Activated naive CD8-positive, alpha-beta T cell (primary cell): ENCODE measurements around the gene MAGEA9.
"Not testable (repeated sequence)": the region's sequence is repeated elsewhere in the genome, so short reads cannot be mapped to it uniquely, and the experiment has no call there.

Experiments used
- H3K27ac Mint-ChIP-seq: one replicate; pipeline ENCODE4 v1.8.0; 2021; ENCODE audit warnings: mixed read lengths
- H3K27me3 Mint-ChIP-seq: one replicate; pipeline ENCODE4 v1.8.0; 2021; ENCODE audit warnings: mixed read lengths
- H3K36me3 Mint-ChIP-seq: one replicate; pipeline ENCODE4 v1.8.0; 2021; ENCODE audit warnings: mixed read lengths
- H3K4me1 Mint-ChIP-seq: one replicate; pipeline ENCODE4 v1.8.0; 2021; ENCODE audit warnings: low read depth, mixed read lengths
- H3K4me3 Mint-ChIP-seq: one replicate; pipeline ENCODE4 v1.8.0; 2021; ENCODE audit warnings: mild to moderate bottlenecking, mixed read lengths
- H3K9me3 Mint-ChIP-seq: one replicate; pipeline ENCODE4 v1.8.0; 2021; ENCODE audit warnings: low read depth, mixed read lengths

Gene MAGEA9

DNA sequence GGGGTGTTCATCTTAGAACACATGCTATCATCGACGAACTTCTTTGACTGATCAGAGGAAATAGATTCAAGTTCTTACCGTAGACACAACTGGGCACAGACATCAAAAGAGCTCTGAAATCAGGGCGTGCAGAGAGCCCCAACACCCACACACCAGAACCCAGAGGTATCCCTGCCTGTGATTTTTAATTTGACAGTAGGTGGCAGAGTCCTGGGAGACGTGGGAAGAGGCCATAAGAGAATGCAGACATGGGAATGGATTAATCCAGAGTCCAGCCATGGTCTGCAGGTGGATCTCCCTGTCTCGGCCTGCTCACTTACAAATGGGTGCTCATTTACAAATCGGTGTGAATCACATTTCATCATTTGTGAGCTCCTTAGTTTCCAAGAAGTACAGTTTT lies 3.7 kb upstream of the MAGEA9 start:
- H3K27me3 Mint-ChIP-seq, H3K27ac Mint-ChIP-seq, H3K9me3 Mint-ChIP-seq, H3K36me3 Mint-ChIP-seq, H3K4me3 Mint-ChIP-seq, H3K4me1 Mint-ChIP-seq: not testable (repeated sequence)

DNA sequence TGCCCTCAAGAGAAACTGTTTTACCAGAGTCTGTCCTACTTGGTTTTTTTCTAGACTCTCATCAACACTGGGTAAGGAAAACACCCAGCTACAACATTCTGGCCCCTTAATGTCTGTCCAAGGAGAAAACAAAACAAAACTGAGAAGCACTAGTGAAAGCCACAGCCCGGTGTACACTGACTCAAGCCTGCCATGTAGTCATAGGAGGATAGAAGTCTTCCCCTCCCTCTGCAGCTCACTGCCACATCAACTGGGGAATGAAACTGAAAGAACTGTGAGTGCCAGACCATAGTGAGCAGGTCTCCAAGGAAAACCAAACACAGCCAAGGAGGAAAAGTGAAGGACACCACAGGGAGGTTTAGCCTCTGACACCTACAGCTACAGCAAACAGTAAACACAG lies 13.8 kb downstream of the MAGEA9 start:
- peaks cover 27% of the 10 kb centered on the region for H3K4me1 Mint-ChIP-seq
- not testable (repeated sequence) for H3K27ac Mint-ChIP-seq, H3K4me3 Mint-ChIP-seq, H3K9me3 Mint-ChIP-seq, H3K36me3 Mint-ChIP-seq, H3K27me3 Mint-ChIP-seq

DNA sequence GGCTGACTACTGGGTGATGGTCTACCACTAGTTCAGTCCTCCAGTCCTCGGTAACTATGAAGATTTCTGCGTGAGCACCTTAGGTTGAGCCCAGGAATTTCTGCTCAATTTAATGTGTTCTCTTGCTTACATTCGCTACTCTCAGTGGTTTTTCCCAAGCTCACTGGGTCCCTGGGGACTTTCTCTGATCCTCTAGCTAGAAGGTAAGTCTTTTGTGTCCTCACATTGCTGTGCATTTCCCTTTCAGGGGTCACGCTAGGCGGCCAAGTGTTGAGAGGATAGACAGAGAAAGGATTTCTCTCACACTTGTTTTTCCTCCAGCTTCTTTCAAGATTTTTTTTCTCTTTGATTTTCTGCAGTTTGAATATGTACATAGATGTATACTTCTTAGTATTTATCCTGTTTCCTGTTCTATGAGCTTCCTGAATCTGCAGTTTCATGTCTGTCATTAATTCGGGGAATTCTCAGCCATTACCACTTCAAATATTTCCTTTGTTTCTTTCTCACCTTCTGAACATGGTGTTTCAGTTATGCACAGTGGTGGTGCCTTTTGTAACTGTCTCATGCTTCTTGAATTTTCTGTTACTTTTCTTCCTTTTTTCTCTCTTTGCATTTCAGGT lies 17.5 kb downstream of the MAGEA9 start:
- H3K27ac Mint-ChIP-seq, result peak overlapping the region; percentile 46
- no peaks in the 10 kb centered on the region for H3K36me3 Mint-ChIP-seq
- no peaks in the 10 kb centered on the region for H3K27me3 Mint-ChIP-seq
- no peaks in the 10 kb centered on the region for H3K9me3 Mint-ChIP-seq
- no peak overlapping the region for H3K4me3 Mint-ChIP-seq
- H3K4me1 Mint-ChIP-seq, result peaks cover 32% of the 10 kb centered on the region

DNA sequence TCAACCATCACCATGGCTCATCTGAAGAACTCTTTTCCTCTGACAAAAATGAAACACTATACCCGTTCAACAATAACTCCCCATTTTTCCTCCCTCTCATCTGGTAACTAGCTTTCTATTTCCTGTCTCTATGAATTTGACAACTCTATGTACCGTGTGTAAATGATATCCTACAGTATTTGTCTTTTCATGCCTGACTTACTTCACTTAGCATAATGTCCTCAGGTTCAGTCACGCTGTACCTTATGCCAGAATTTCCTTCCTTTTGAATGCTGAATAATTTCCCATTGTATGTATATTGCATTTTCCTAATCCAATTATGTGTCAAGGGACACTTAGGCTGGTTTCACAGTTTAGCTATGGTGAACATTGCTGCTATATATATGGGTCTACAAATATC lies 18.2 kb downstream of the MAGEA9 start:
- H3K9me3 Mint-ChIP-seq, result no peaks in the 10 kb centered on the region
- H3K4me1 Mint-ChIP-seq, result peaks cover 32% of the 10 kb centered on the region
- H3K27ac Mint-ChIP-seq, result no peak overlapping the region
- H3K4me3 Mint-ChIP-seq, result no peak overlapping the region
- no peaks in the 10 kb centered on the region for H3K36me3 Mint-ChIP-seq
- H3K27me3 Mint-ChIP-seq, result no peaks in the 10 kb centered on the region

DNA sequence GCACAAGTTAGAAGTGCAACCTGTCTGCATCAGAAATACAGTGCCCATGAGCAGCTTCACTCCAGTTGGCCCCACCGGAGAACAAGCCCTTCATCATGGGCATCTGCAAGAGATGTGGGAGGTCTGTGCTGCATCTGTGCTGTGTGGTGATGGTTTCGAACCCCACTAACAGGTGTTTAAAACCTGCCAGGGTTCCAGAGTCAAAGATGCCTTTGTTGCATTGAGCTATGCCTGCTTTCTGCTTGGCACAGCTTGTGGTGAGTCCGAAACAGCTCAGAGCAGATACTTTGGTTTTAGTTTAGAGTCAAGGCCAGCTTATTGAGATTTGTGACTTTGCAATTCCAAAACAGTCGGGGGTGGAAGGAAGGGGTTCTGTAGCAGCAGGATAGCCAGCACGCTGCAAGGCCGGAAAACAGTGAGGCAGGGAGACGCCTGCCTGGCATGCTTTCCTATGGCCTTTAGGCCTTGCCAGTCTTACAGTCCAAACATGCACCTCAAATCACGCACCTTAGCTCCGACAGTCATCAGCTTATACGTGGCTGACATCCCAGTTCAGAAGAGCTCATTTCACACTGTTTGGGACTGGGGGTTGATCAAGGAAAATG lies 21.8 kb downstream of the MAGEA9 start:
- Mint-ChIP-seq H3K36me3 (no peaks in the 10 kb centered on the region), H3K4me1 (peaks cover 19% of the 10 kb centered on the region), H3K27me3 (no peaks in the 10 kb centered on the region), H3K4me3 (no peak overlapping the region), H3K27ac (no peak overlapping the region), H3K9me3 (no peaks in the 10 kb centered on the region)

DNA sequence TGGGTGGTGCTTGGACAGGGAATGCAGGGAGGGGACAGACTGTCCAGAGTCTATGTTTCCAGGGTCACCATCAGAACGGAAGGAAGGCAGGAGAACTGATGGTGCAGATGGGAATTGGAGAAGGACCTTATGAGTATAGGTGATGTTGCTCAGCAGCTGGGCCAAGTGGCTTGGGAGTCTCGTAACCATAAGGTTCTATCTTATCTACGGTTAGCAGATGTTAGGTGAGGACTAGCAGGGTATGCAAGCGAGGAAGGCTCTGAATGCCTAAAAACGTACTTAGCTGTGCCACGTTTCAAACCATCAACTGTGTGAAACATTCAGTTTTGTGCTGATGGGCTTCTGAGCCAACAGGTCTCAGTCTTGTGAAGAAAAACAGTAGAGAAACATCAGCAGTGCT lies 22.4 kb downstream of the MAGEA9 start:
- no peaks in the 10 kb centered on the region for H3K27me3 Mint-ChIP-seq
- no peak overlapping the region for H3K27ac Mint-ChIP-seq
- H3K36me3 Mint-ChIP-seq, result no peaks in the 10 kb centered on the region
- peaks cover 18% of the 10 kb centered on the region for H3K4me1 Mint-ChIP-seq
- H3K4me3 Mint-ChIP-seq, result no peak overlapping the region
- H3K9me3 Mint-ChIP-seq, result no peaks in the 10 kb centered on the region

DNA sequence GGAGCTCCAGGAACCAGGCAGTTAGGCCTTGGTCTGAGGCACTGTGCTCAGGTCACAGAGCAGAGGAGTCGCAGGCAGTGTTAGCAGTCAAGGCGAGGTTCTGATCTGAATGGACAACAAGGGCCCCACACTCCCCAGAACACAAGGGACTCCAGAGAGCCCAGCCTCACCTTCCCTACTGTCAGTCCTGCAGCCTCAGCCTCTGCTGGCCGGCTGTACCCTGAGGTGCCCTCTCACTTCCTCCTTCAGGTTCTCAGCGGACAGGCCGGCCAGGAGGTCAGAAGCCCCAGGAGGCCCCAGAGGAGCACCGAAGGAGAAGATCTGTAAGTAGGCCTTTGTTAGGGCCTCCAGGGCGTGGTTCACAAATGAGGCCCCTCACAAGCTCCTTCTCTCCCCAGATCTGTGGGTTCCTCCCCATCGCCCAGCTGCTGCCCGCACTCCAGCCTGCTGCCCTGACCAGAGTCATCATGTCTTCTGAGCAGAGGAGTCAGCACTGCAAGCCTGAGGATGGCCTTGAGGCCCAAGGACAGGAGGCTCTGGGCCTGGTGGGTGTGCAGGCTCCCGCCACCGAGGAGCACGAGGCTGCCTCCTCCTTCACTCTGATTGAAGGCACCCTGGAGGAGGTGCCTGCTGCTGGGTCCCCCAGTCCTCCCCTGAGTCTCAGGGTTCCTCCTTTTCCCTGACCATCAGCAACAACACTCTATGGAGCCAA lies 26.2 kb downstream of the MAGEA9 start:
- no peaks in the 10 kb centered on the region for H3K4me1 Mint-ChIP-seq
- no peaks in the 10 kb centered on the region for H3K36me3 Mint-ChIP-seq
- H3K27ac Mint-ChIP-seq, result no peak overlapping the region
- no peak overlapping the region for H3K4me3 Mint-ChIP-seq
- H3K27me3 Mint-ChIP-seq, result no peaks in the 10 kb centered on the region
- no peaks in the 10 kb centered on the region for H3K9me3 Mint-ChIP-seq

DNA sequence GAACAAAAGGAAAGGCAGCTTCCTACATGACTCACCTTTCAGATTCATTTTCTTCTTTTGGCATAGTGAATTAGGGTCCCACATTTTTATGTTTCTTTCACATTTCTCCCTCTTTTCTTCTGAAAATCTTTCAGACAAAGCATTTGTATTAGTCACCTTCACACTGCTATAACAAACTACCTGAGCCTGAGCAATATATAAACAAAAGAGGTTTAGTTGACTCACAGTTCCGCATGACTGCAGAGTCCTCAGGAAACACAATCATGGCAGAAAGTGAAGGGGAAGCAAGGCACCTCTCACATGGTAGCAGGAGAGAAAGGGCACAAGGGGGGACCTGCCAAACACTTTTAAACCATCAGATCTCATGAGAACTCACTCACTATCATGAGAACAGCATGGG lies 36.9 kb downstream of the MAGEA9 start:
- Mint-ChIP-seq H3K27me3 (peaks cover 1% of the 10 kb centered on the region), H3K4me1 (no peaks in the 10 kb centered on the region), H3K36me3 (no peaks in the 10 kb centered on the region), H3K4me3 (no peak overlapping the region), H3K27ac (peak overlapping the region; percentile 58), H3K9me3 (no peaks in the 10 kb centered on the region)

DNA sequence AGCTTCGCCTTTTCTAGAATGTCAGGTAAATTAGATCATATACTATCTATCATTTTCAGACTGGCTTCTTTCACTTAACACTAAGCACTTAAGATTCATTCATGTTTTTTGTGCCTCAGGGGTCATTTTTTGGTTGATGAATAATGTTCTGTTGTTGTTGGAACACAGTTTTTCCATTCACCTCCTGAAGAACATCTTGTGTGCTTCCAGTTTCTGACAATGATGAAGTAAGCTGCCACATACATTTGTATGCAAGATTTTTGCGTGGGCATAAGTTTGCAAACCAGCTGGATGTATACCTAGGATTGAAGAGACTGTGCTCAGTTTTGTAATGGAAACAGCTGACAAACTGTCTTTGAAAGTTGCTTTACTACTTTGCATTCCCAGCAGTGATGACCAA lies 37.6 kb downstream of the MAGEA9 start:
- no peaks in the 10 kb centered on the region for H3K36me3 Mint-ChIP-seq
- no peak overlapping the region for H3K4me3 Mint-ChIP-seq
- H3K27me3 Mint-ChIP-seq, result peaks cover 1% of the 10 kb centered on the region
- H3K9me3 Mint-ChIP-seq, result no peaks in the 10 kb centered on the region
- H3K27ac Mint-ChIP-seq, result no peak overlapping the region
- H3K4me1 Mint-ChIP-seq, result no peaks in the 10 kb centered on the region

DNA sequence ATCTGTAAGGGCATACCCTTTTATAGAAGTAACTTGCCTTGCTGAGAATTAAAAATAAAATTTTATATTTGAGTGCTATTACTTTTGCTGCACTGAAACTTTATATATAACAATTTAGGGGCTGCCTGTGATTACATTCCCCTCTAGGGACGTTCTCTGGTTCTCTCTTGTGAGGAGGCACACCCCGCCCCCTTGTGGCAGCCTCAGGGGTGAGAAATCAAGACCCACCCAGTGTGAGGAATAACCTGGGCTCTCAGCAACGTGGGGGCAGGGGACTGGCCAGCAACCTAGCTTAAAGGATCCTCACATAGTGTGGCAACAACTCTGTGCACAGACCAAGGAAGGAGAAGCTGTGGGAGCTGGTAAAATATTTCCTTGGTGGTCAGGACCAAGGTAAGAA lies 43.7 kb downstream of the MAGEA9 start:
- Mint-ChIP-seq H3K36me3 (no peaks in the 10 kb centered on the region), H3K4me3 (no peak overlapping the region), H3K9me3 (no peaks in the 10 kb centered on the region), H3K4me1 (peaks cover 19% of the 10 kb centered on the region), H3K27me3 (peaks cover 4% of the 10 kb centered on the region), H3K27ac (no peak overlapping the region)

DNA sequence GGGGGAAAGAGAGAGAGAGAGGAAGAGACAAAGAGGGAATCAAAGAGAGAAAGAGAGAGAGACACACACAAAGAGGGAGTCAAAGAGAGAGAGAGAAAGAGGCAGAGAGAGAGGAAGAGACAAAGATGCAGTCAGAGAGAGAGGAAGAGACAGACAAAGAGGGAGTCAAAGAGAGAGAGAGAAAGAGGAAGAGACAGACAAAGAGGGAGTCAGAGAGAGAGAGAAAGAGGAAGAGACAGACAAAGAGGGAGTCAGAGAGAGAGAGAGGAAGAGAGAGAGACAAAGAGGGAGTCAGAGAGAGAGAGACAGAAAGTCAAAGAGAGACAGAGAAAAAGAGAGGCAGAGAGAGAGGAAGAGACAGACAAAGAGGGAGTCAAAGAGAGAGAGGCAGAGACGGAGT lies 45.5 kb downstream of the MAGEA9 start:
- H3K4me1 Mint-ChIP-seq, result peaks cover 22% of the 10 kb centered on the region
- H3K27ac Mint-ChIP-seq, result no peak overlapping the region
- no peaks in the 10 kb centered on the region for H3K9me3 Mint-ChIP-seq
- H3K27me3 Mint-ChIP-seq, result peaks cover 4% of the 10 kb centered on the region
- no peaks in the 10 kb centered on the region for H3K36me3 Mint-ChIP-seq
- H3K4me3 Mint-ChIP-seq, result no peak overlapping the region

DNA sequence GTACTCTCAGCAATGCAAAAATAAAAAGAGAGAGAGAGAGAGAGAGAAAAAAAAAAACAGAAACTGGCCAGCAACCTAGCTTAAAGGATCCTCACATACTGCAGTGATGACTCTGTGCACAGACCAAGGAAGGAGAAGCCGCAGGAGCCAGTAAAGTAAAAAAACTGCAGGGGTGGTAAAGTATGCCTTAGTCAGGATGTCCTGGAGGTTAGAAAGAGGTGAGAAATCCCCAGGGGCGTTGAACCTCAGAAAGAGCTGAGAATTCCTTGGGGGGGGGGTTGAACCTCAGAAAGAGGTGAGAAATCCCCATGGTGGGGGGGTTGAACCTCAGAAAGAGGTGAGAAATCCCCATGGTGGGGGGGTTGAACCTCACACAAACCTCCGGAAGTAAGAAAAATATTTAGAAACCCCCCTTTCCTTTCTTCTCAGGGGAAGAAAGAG lies 48.0 kb downstream of the MAGEA9 start:
- peaks cover 22% of the 10 kb centered on the region for H3K4me1 Mint-ChIP-seq
- H3K4me3 Mint-ChIP-seq, result peak overlapping the region; percentile 81
- H3K27ac Mint-ChIP-seq, result peak overlapping the region; percentile 93
- peaks cover 2% of the 10 kb centered on the region for H3K27me3 Mint-ChIP-seq
- H3K9me3 Mint-ChIP-seq, result no peaks in the 10 kb centered on the region
- H3K36me3 Mint-ChIP-seq, result no peaks in the 10 kb centered on the region

DNA sequence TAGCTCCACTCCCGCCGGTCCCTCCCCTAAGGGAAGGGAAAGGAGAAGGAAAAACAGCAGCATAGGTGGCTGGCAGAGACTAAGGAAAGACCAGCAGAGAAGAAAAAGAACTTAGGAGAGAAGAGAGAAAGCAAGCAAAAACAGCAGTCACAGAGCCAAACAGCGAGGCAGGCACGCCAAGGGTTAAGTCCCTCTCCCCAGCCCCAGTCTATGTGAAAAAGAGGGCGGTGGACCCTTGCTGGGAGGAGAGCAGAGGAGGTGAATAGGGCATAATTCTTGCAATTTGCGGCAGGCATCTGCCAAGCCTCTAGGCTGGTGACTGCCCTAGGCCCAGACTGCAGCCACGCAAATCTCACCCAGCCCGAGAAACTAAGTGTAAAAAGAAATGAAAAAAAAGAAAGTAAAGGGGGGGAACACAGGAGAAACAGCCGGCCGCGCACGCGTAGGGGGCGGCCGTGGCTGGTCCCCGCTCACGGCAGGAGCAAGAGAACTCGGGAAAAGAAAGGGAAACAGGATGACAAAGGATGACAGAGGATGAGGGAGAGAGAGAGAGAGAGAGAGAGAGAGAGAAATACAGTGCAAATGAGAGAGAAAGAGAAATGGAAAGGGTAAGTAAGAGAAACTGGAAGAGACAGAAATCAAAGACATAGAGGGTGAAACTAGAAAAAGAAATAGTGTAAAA lies 48.6 kb downstream of the MAGEA9 start:
- H3K27ac Mint-ChIP-seq, result peak overlapping the region; percentile 93
- H3K27me3 Mint-ChIP-seq, result no peaks in the 10 kb centered on the region
- no peaks in the 10 kb centered on the region for H3K9me3 Mint-ChIP-seq

DNA sequence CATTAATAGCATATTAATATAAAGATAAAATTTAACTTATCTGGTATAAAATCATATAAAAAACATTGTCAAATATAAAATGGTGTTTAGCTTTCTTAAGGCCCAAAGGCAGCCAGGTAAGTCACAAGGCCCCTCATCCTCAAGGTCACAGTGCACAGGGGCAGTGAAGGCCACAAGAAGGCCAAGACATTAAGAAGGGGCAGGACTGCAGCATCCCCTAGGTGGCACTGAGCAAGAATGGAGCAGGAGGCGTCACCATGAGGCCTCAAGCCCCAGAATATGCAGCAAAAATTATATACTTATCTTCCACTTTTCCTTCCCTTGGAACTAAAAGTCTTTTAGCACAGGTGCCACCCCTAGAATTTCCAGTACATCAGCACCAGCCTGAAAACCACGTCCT lies 49.7 kb downstream of the MAGEA9 start:
- no peaks in the 10 kb centered on the region for H3K27me3 Mint-ChIP-seq
- H3K4me3 Mint-ChIP-seq, result no peak overlapping the region
- H3K27ac Mint-ChIP-seq, result no peak overlapping the region
- H3K9me3 Mint-ChIP-seq, result no peaks in the 10 kb centered on the region
- H3K36me3 Mint-ChIP-seq, result no peaks in the 10 kb centered on the region
- H3K4me1 Mint-ChIP-seq, result peaks cover 21% of the 10 kb centered on the region

More for the DNA sequence above, 48.6 kb downstream of the MAGEA9 start:
- Mint-ChIP-seq H3K4me3 (peak overlapping the region; percentile 81), H3K4me1 (peaks cover 22% of the 10 kb centered on the region), H3K36me3 (no peaks in the 10 kb centered on the region)

DNA sequence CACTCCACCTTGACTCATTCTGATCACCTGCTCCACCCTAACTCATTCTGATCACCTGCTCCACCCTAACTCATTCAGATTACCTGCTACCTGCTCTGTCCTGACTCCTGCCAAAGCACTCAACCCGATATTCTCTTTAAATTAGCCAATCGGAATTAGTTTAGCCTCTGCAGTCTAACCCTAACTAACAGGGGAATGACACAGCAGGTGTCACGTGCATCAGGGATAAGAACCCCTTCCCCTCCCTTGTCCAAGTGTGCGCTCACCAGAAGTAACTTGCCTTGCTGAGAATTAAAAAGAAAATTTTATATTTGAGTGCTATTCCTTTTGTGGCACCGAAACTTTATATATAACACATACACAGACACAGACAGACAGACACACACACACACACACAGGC lies 55.0 kb downstream of the MAGEA9 start:
- not testable (repeated sequence) for H3K4me1 Mint-ChIP-seq, H3K27me3 Mint-ChIP-seq, H3K4me3 Mint-ChIP-seq, H3K27ac Mint-ChIP-seq, H3K9me3 Mint-ChIP-seq, H3K36me3 Mint-ChIP-seq
